ENCODE results near the gene TRERF1. TPM values are rescaled to one million over a fixed set of nuclear protein-coding genes. Genes with fewer than 3 reads are reported as not detected.

Gene TRERF1
- total and polyA plus RNA-seq, 2 of the 4 experiments (the other 2 are of a cell fraction), result 6.3 to 9.9 TPM

DNA sequence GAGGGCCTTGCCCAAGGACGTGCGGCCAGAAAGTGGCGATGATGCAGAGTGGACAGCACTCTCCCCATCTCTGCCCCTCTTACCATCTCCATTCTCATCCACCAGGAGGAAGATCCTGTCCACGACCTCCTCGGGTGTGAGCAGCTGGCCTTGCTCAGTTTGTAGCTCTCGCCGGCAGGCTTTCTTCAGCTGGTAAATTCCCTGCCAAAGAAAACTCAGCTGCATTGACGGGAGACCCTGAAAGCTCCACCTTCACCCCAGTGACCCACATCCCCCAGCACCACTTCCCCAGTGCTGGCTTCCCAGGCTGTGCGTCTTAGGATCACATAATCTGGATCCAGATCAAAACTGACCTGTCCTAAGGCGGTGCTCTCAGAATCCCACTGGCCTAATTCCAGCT, 266.1 kb downstream of the TRERF1 start:
- H2AFZ ChIP-seq (replicated peaks; ENCODE audit: low read length, poor library complexity), result no peak overlapping the region
- POLR2A ChIA-PET (ENCODE audit: unreplicated experiment), result no interaction called here
- H2AK9ac ChIP-seq (replicated peaks; ENCODE audit: low read depth, low read length, poor library complexity), result no peak overlapping the region
- H3K9me1 ChIP-seq (ENCODE audit: insufficient read depth, low read length), result no peaks in the 10 kb centered on the region
- H3K14ac ChIP-seq (replicated peaks; ENCODE audit: low read depth, low read length), result no peak overlapping the region
- intact Hi-C loops (cut with micrococcal nuclease) (no loop called here), in situ Hi-C loops (cut with MboI; ENCODE audit: low sequenced_read_pairs) (no loop called here), dilution Hi-C loops (cut with HindIII; ENCODE audit: low sequenced_read_pairs, unreplicated experiment) (no loop called here)
- no peaks in the 10 kb centered on the region for H4K20me1 ChIP-seq (ENCODE audit: insufficient read depth, low read length)
- H4K8ac ChIP-seq (ENCODE audit: low read depth in 2 of 2, low read length in 2 of 2), result no peak overlapping the region
- H2BK20ac ChIP-seq (ENCODE audit: low read depth, low read length), result no peak overlapping the region
- no TSS peak for BruUV-seq (replicated peaks)
- H3K23ac ChIP-seq (ENCODE audit: low read depth, low read length), result no peak overlapping the region
- no peaks in the 10 kb centered on the region for H3K9me3 ChIP-seq (ENCODE audit: control insufficient read depth, insufficient read depth, low read length)
- H3K27me3 ChIP-seq (ENCODE audit: control insufficient read depth, insufficient read depth, low read length), result no peaks in the 10 kb centered on the region; the same call in 1 of the 2 replicates
- DNase-seq (no peak), ATAC-seq (ENCODE audit: low read depth) (no peak; the same call in 1 of the 2 replicates)
- TF ChIP-seq CHD1 (IDR thresholded peaks at IDR 0.05; ENCODE audit: low read depth, low read length) (no peak), RCOR1 (IDR thresholded peaks at IDR 0.05; ENCODE audit: insufficient replicate concordance, low read length) (no peak), RFX5 (IDR thresholded peaks at IDR 0.05; ENCODE audit: low read depth, low read length) (no peak), POLR2A (IDR thresholded peaks at IDR 0.05; ENCODE audit: low read depth, low read length) (no peak), CEBPB (IDR thresholded peaks at IDR 0.05; ENCODE audit: low read depth, low read length) (no peak), SMC3 (IDR thresholded peaks at IDR 0.05; ENCODE audit: low read depth, low read length) (no peak), BHLHE40 (IDR thresholded peaks at IDR 0.05; ENCODE audit: low read depth, low read length) (no peak), RAD21 (IDR thresholded peaks at IDR 0.05; ENCODE audit: low read length) (no peak)
- TF ChIP-seq, protein P1, sequence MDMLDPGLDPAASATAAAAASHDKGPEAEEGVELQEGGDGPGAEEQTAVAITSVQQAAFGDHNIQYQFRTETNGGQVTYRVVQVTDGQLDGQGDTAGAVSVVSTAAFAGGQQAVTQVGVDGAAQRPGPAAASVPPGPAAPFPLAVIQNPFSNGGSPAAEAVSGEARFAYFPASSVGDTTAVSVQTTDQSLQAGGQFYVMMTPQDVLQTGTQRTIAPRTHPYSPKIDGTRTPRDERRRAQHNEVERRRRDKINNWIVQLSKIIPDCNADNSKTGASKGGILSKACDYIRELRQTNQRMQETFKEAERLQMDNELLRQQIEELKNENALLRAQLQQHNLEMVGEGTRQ (IDR thresholded peaks at IDR 0.05; ENCODE audit: low read depth, low read length), result no peak
- TF ChIP-seq, protein P2, sequence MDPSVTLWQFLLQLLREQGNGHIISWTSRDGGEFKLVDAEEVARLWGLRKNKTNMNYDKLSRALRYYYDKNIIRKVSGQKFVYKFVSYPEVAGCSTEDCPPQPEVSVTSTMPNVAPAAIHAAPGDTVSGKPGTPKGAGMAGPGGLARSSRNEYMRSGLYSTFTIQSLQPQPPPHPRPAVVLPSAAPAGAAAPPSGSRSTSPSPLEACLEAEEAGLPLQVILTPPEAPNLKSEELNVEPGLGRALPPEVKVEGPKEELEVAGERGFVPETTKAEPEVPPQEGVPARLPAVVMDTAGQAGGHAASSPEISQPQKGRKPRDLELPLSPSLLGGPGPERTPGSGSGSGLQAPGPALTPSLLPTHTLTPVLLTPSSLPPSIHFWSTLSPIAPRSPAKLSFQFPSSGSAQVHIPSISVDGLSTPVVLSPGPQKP (IDR thresholded peaks at IDR 0.05; ENCODE audit: borderline replicate concordance, low read depth, low read length), result no peak
- no peaks in the 10 kb centered on the region for H3K36me3 ChIP-seq (ENCODE audit: control insufficient read depth, insufficient read depth, low read length)
- no peak overlapping the region for H3K4me2 ChIP-seq (ENCODE audit: low read depth, low read length)
- no peak overlapping the region for H3K9ac ChIP-seq (ENCODE audit: low read depth, low read length)
- H3K4ac ChIP-seq (ENCODE audit: low read depth, low read length), result no peak overlapping the region
- H4K91ac ChIP-seq (ENCODE audit: insufficient read depth, low read depth, low read length), result no peak overlapping the region
- H2BK5ac ChIP-seq (ENCODE audit: low read depth, low read length, poor library complexity, severe bottlenecking), result no peak overlapping the region
- no peak overlapping the region for H2BK15ac ChIP-seq (ENCODE audit: low read depth, low read length)
- H3K56ac ChIP-seq (ENCODE audit: extremely low read depth, insufficient read depth, low read length), result no peak overlapping the region
- no peak overlapping the region for H3K18ac ChIP-seq (ENCODE audit: low read depth, low read length)
- CTCF ChIA-PET, result no interaction called here
- H2AK5ac ChIP-seq (ENCODE audit: low read depth, low read length), result no peak overlapping the region
- no peak overlapping the region; the same call in 1 of the 2 replicates for H4K5ac ChIP-seq (ENCODE audit: low read depth, low read length)
- no peaks in the 10 kb centered on the region for H3K79me1 ChIP-seq (ENCODE audit: low read depth in 1 of 2, low read length in 2 of 2)
- peaks cover 4% of the 10 kb centered on the region; the same call in 1 of the 2 replicates for H3K4me1 ChIP-seq (ENCODE audit: control insufficient read depth, insufficient read depth, low read length)
- no peak overlapping the region for H3K4me3 ChIP-seq (ENCODE audit: insufficient read depth, low read depth, low read length)
- H2BK120ac ChIP-seq (ENCODE audit: low read depth, low read length), result no peak overlapping the region
- no peak overlapping the region for H3K27ac ChIP-seq (ENCODE audit: insufficient read depth, low read length)
- WGBS, 2 experiments (ENCODE audit: extremely low coverage in 2 of 2, insufficient read length in 1 of 2), result no CpG with 5 or more reads among the region's 10 CpGs

All from IMR-90 (cell line).